Suprapubic skin (tissue), 4 donors: ENCODE results near the gene CHST7.

ENCODE experiments used
- POLR2A ChIP-seq, 2 donors: fragments of 450-650 bp; IDR thresholded peaks; one replicate each; pipeline ENCODE4 v1.6.1; 2017; ENCODE audit warnings: antibody characterized with exemption in 2 of 2, mild to moderate bottlenecking in 2 of 2, moderate library complexity in 2 of 2
- POLR2AphosphoS5 ChIP-seq, 3 donors: sonication (generic); formaldehyde crosslinking; IDR thresholded peaks; one replicate each; pipeline ENCODE4 v1.6.1; 2017; ENCODE audit warnings: antibody characterized with exemption in 3 of 3
- TF ChIP-seq, protein P1 (sequence below), 2 donors: fragments of 200-600 bp in 1 of 2; fragments of 450-650 bp in 1 of 2; sonication (generic) in 1 of 2; IDR thresholded peaks; one replicate each; pipeline ENCODE4 v1.5.1; 2016 to 2019; ENCODE audit warnings: antibody characterized with exemption in 2 of 2, mild to moderate bottlenecking in 1 of 2, moderate library complexity in 1 of 2

DNA sequence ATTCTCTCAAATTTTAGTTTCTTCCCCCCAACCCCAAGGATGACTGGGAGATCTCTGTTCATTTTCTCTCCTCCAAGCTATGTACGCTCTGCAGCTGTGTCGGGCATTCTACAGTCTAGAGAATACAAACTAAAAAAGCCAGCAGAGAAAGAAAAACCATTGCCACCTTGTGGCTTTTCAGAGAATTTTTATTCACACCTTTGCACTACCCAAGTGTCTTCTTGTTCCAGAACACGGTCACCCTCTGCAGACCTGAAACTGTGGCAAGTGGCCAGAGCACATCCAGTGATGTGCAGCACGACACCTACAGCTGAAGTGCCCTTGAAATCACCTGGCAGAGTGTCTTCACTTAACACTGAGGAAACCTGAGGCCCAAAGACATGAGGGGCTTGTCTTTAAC, 68.6 kb downstream of the CHST7 start:
- TF ChIP-seq, protein P1, sequence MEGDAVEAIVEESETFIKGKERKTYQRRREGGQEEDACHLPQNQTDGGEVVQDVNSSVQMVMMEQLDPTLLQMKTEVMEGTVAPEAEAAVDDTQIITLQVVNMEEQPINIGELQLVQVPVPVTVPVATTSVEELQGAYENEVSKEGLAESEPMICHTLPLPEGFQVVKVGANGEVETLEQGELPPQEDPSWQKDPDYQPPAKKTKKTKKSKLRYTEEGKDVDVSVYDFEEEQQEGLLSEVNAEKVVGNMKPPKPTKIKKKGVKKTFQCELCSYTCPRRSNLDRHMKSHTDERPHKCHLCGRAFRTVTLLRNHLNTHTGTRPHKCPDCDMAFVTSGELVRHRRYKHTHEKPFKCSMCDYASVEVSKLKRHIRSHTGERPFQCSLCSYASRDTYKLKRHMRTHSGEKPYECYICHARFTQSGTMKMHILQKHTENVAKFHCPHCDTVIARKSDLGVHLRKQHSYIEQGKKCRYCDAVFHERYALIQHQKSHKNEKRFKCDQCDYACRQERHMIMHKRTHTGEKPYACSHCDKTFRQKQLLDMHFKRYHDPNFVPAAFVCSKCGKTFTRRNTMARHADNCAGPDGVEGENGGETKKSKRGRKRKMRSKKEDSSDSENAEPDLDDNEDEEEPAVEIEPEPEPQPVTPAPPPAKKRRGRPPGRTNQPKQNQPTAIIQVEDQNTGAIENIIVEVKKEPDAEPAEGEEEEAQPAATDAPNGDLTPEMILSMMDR (IDR thresholded peaks at IDR 0.05): peak in 1 of 2 donors; percentile 25
- TF ChIP-seq POLR2AphosphoS5 (IDR thresholded peaks at IDR 0.05): no peak
- no peak for TF ChIP-seq POLR2A (IDR thresholded peaks at IDR 0.05)
